Forelimb muscle (tissue), 1 donor: ENCODE data around the gene AP1S3. TPM values are rescaled to one million over a fixed set of nuclear protein-coding genes. Genes with fewer than 3 reads are reported as not detected.

Experiments
- DNase-seq: peaks from one replicate; pipeline ENCODE4 v3.0.0-alpha.2; 2013; ENCODE audit warnings: low read depth
- polyA plus RNA-seq: library from polyadenylated mRNA; unstranded; fragments of 120-200 nt; gene quantifications from one replicate; pipeline ENCODE4 v1.2.1, GENCODE V29; 2013; ENCODE audit not compliant: insufficient read length

The AP1S3 gene
- polyA plus RNA-seq, 1 donor: 0.75 TPM

DNA sequence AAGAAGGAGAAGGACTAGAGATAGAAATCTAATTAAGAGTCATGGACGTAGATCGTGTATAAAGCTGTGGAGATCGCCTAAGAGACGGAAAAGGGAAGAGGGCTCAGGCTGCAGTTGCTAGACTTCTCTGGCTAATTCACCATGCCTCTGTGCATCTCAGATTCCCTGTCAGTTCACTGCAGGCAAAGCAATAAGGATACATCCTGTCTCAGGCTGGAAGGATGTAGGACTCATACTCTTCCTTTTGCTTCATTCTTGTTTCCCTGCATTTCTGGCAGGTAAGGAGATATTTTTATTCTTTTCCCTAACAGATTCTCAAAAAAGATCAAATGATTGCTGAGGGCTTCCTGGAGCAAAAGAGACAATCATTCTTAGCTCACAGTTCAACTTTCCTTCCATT is 112.5 kb downstream of the AP1S3 start:
- DNase-seq: no peak

DNA sequence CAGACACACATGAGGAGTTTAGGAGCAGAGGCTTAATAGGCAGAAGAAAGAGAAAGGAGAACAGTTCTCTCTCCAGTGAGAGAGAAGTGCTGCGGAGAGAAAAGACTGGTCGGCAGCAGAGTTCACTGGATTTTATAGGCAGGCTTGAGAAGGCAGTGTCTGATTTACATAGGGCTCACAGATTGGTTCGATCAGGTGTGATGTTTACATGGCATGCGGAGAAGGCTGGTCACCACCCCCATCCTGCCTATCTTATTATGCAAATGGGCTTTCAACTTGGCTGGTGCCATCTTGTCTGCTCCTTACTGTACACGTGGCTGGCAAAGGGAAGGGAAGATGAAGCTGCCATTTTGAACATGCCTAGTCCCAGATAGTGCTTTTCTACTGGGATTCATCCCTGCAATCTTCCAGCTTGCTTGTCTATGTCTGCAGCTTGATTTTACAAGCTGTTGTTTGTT is 113.4 kb downstream of the AP1S3 start:
- DNase-seq: no peak

DNA sequence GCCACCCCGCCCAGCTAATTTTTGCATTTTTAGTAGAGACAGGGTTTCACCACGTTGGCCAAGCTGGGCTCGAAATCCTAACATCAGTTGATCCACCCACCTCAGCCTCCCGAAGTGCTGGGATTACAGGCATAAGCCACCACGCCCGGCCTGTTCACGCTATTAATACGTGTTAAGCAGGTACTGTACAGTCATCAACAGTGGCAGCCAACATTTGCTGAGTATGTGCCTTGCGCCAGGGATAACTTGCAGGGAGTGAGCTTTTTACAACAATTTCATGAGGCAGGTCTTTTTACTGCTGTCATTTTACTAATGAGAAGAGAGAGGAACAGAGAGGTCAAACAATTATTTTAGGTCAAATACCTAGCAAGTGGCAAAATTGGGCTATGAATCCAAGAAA is 115.2 kb downstream of the AP1S3 start:
- DNase-seq: no peak

DNA sequence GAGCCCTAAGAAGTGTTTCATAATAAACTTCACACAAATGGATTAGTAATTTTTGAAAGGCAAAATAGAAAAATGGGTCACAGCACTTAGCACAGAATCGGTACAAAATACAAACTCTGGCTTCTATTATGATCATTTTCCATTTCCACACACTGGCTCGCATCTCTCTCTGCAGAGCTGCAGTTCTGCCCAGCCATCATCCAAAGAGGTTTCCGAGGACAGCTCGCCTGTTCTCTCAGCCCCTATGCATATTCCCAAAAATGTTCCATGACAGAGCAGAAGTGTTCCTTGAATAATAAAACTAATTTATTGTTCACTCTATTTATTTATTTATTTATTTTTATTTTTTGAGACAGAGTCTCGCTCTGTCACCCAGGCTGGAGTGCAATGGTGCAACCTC is 115.6 kb downstream of the AP1S3 start:
- DNase-seq: no peak

DNA sequence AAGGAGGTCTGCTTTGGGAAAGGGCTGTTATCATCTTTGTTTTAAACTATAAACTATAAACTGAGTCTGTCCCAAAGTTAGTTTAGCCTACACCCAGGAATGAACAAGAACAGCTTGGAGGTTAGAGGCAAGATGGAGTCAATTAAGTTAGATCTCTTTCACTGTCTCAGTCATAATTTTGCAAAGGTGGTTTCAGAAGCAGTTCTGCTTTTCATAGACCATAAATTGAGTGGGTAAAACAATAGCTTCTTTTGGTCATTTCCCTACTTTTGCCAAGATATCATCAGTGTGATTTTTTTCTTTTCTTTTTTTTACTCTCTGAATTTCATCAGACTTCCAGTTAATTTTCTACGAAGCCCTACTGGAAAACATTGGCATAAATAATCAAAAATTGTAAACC is 117.0 kb downstream of the AP1S3 start:
- DNase-seq: no peak

DNA sequence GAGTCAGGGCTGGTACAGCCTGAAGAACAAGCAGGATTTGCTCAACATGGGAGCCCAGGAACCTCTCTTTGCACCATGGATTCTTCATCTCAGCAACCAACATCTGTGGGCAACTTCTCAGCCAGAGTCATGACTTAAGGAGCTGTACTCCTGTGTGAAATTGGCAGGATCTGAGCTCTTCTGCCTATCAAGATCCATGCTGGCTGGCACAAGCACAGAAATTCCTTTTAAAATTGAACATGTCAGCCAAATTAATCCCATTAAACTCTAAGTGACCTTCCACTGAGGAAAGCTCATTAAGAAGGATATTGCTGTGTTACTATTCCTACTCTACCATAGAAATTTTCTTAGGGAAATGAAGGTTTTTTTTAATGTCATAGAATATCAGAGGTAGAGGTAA is 124.7 kb downstream of the AP1S3 start:
- DNase-seq: no peak

DNA sequence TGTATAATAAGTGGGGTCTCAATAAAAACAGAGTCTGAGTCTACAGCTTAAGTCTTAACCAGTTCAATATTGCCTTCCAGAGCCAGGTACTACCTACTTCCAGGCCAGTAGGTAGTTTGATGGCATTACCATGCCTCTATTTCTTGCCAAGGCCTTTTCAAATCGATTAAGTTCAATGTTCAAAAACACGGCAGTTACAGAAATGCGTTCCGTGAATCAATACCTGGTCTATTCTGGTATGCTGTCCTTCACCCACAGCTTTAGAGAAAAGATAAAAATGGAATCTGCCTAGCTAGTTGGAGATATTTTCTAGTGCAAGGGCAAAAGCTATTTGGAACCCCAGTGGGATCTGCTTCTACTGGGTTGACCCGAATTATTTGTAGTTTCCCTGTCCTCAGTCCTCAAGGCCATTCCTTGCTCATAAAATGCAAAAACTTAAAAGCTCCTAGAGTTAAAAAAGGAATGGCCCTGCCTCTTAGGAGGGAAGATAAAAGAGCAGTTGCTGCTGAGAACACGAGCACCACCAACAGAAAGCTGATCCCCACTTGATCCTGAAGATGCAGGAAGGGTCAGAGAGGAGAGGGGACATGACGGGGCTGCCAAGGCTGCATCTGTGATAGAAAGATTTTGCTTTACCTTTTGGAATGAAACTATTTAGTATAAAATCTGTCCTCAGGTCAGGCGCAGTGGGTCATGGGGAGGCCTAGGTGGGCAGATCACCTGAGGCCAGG is 125.6 kb downstream of the AP1S3 start:
- no peak for DNase-seq

Other genes starting within 250 kb of the AP1S3 start
- gene SCG2, start 235.2 kb downstream of the AP1S3 start, polyA plus RNA-seq: 0.08 TPM
- gene WDFY1, start 107.8 kb upstream of the AP1S3 start, polyA plus RNA-seq: 28.6 TPM
- 25.7 TPM for gene MRPL44, start 119.9 kb upstream of the AP1S3 start, polyA plus RNA-seq
- gene SERPINE2, start 201.7 kb upstream of the AP1S3 start, polyA plus RNA-seq: 73.3 TPM